HG02981 (cell line): ENCODE results near the gene ITPR2.
"Not testable (repeated sequence)": the region's sequence is repeated elsewhere in the genome, so short reads cannot be mapped to it uniquely, and the experiment has no call there.

Source experiments
- ATAC-seq: cut with Tn5 transposase; IDR thresholded peaks from one replicate; pipeline ENCODE4 v1.9.1; 2021; ENCODE audit warnings: mild to moderate bottlenecking, moderate library complexity; ENCODE audit not compliant: unreplicated experiment

The ITPR2 gene

GRCh38 chr12:26851031-26851809 is 18.2 kb upstream of the ITPR2 start:
- ATAC-seq = no peak

GRCh38 chr12:26848156-26848825 is 15.3 kb upstream of the ITPR2 start:
- no peak for ATAC-seq

- ATAC-seq = no peak
Observed at GRCh38 chr12:26847431-26847830, 14.4 kb upstream of the ITPR2 start.

GRCh38 chr12:26846416-26846815 is 13.4 kb upstream of the ITPR2 start:
- no peak for ATAC-seq

DNA sequence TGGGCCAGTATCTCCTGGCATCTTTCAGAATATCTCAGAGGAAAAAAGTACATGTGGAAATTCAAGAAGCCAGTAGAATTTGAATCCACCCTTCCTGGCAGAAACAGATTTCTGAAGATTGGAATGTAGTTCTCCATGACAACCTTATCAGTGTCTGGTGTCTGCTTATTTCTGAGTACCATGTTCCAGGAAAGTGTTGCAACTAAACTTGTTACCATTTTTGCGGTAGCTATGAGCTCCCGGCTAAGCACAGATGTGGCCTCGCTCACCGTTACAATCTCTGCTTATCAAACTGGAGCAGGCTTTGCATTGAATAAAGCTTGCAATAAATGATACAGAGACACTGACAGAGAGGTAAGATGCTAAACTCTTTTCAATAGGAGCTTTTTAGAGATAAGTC is 13.0 kb upstream of the ITPR2 start:
- ATAC-seq = no peak

GRCh38 chr12:26845057-26845666 is 12.2 kb upstream of the ITPR2 start:
- ATAC-seq = no peak

GRCh38 chr12:26843311-26843710 is 10.3 kb upstream of the ITPR2 start:
- no peak for ATAC-seq

GRCh38 chr12:26841085-26841484 is 8.1 kb upstream of the ITPR2 start:
- no peak for ATAC-seq

DNA sequence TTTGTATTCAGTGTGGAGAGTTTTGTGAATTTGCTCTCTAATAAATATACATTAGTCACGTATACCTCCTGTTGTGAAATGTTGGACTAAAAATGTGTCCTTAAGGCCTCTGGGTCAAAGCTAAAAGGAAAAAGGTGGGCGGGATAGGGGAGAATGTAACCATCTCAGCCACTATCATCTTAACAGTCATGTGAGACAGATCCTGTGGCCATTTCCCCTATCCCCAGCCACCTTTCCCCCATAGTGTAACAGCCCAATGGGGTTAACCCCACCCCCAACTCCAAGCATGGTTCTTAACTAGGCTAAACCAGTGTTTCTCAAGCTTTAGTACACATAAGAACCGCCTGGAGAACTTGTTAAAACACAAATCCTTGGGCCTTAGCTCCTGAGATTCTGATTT is 6.5 kb upstream of the ITPR2 start:
- ATAC-seq = no peak

DNA sequence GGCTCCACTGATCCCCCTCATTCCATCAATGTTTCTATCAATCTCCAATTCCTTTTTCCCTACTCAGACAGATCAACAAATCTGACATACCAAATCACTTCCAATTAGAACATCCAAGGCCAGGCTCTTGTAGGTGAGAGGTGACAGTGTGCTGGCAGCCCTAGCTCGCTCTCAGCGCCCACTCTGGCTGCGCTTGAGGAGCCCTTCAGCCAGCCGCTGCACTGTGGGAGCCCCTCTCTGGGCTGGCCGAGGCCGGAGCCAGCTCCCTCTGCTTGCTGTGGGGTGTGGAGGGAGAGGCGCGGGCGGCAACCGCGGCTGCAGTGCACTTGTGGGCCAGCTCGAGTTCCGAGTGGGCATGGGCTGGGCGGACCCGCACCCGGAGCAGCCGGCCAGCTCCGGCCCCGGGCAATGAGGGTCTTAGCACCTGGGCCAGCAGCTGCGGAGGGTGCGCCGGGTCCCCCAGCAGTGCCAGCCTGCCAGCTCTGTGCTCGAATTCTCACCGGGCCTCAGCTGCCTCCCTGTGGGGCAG is 6.0 kb upstream of the ITPR2 start:
- ATAC-seq = no peak

DNA sequence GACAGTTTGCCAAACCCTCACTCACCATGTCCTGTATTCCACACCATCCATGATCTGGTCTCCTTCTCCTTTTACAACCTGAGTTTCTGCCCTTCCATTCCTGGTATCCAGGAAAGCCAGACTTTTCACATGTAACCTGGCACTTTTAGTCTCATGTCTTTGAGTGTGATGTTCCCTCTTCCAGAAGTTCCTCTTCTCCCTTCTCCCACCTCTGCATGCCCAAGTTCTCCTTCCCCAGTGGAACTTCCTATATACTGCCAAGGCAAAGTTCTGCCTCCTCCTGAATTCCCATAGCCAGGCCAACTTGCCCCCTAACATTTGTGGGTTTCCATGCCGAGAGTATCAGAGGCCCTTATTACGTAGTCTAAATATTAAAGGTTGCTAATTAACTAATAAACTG is 3.2 kb upstream of the ITPR2 start:
- no peak for ATAC-seq

DNA sequence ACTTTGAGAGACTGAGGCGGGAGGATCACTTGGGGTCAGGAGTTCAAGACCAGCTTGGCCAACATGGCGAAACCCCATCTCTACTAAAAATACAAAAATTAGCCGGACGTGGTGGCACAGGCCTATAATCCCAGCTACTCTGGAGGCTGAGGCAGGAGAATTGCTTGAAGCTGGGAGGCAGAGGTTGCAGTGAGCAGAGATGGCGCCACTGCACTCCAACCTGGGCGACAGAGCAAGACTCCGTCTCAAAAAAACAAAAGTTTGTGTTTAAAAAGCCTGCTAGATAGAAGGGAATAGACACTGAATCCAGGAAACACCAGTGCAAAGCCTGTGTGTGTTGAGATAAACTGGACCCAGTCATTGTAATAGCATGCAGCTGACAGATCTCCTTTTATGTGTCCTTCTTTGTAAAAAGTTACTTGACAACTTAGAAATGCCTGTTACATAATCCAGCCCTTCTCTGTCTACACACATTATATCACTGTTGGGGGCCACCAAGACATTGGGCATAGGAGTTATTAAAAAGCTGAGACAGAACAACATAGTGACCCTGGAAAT is 1.6 kb upstream of the ITPR2 start:
- ATAC-seq = not testable (repeated sequence)

- ATAC-seq = no peak
Observed at GRCh38 chr12:26833743-26834490, 923 bp upstream of the ITPR2 start.

GRCh38 chr12:26831951-26832821 is 808 bp downstream of the ITPR2 start:
- peak; percentile 46 for ATAC-seq

DNA sequence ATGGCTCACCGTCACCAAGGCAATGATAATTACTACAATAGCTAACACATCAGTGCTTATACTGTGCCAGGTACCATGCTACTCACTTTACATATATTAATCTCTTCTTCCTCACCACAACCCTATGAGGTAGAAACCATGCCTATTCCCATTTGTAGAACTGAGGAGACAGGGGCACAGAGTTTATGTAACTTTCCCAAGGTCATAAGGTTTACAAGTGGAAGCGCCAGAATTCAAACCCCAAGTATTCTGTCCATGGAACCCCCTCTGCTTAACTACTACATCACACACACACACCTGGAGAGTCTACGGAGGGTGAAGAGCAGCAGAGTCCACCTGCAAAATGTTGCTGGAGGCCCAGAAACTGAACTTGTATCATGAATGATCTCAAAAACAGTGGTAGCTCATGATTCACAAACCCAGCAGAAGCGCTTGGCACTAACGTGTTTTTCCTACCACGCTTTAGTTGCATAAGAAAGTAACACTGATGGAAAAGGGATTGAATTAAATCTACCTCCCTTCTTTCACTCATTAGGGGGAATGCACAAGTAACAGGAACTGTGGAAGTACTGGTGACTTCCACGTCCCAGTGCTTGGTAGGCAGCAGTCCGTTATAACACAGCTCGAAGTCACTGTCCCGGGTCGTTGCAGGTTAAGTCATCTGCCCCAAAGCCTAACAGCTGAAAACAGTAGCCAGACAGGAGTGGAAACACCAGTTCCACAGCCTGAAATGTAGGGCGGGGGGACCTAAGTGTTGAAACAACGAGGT is 2.0 kb downstream of the ITPR2 start:
- no peak for ATAC-seq

DNA sequence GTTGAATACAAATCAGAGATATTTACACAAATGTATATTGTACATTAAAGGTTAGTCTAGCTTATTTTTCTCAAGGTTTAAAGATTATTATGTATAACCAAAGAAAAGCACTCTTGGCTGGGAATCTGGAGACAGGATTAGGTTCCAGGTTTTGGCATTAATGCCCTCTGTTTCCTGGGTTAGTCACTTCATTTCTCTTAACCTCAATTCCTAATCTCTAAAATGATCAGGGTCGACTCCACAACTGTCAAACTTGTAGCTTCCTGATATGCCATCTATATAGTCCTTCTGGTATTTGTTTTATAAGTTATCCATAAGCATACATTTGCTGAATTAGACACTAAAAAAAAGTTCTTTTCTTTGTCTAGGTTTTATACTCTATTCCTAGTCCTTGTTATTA is 2.6 kb downstream of the ITPR2 start:
- no peak for ATAC-seq

GRCh38 chr12:26828280-26829073 is 4.5 kb downstream of the ITPR2 start:
- no peak for ATAC-seq

DNA sequence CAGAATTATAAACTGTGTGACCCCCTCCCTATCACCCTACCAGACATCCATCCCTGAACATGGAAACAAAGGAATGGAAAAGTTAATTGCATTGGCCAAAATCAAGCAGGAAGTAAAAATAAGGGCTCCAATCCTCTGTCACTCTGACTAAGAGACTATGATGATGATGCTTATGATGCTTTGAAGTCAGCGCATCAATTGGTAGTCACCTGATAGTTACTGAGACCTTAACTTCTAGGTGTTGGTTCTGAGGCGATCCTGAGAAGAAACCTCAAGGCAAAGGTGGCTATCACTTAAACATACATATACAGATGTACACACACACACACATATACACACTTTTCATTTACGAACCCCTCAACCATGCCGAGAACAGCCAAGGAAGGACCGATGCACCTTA is 6.6 kb downstream of the ITPR2 start:
- no peak for ATAC-seq
